ENCODE data around the gene JMJD6. TPM values are rescaled to one million over a fixed set of nuclear protein-coding genes. Genes with fewer than 3 reads are reported as not detected.
"Not testable (repeated sequence)": the region's sequence is repeated elsewhere in the genome, so short reads cannot be mapped to it uniquely, and the experiment has no call there.

Gene JMJD6
- polyA plus RNA-seq, 4 donors: 19.6 to 30.6 (median 23.7) TPM

DNA sequence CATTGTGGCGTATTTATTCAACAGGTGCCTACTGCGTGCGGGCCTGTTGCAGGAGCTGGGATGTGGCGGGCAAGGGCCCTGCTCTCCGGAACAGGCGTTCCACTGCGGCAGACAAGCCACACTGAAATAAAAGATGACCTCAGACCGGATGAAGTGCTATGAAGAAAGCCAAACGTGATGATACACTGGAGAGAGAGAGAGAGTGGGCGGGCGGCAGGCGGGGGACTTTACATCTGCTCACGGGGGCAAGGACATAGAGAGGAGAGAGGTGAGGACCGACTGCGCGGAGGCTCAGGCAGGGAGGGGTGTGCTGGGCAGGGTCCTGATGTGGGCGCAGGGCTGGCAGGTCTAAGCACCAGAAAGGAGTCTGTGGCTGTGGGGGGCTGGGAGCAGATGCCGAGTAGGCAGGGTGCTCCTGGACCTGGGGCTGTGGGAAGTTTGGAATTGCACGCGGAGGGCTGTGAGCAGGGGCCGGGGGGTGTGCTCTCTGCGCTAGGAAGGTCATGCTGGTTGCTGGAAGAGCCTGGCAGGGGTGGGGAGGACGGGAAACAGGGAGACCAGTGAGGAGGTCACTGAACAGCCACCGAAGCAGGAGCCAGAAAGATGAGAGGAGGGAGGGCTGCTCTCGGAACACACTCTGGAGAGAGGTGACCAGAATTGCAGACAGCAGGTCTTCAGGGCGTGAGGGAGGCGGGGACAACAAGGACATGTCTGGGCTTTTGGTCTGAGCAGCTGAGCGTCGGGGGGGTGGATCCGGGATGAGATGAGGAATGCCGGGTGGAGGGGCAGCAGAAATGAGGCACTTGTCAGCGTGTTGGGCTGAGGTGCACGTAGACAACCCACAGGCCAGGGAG, 25.6 kb downstream of the JMJD6 start:
- DNase-seq (ENCODE audit: low read depth in 4 of 4, low spot score in 2 of 4): no peak

DNA sequence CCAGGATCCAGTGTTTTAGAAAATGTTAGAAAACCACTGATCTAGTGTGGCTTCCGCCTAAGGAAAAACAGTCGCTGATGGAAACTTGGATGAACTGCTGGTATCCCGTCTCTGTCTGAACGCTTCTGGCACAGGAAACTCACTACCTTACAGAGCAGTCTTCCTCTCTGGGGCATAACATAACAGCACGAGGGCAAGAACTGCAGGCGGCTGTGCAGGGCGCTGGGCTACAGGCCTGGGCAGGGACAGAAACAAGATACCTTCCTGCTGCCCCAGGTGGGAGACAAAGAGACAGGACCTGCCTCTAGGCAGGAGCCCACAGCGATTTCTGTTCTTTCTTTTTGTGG, 26.2 kb downstream of the JMJD6 start:
- DNase-seq (ENCODE audit: low read depth in 4 of 4, low spot score in 2 of 4): no peak

DNA sequence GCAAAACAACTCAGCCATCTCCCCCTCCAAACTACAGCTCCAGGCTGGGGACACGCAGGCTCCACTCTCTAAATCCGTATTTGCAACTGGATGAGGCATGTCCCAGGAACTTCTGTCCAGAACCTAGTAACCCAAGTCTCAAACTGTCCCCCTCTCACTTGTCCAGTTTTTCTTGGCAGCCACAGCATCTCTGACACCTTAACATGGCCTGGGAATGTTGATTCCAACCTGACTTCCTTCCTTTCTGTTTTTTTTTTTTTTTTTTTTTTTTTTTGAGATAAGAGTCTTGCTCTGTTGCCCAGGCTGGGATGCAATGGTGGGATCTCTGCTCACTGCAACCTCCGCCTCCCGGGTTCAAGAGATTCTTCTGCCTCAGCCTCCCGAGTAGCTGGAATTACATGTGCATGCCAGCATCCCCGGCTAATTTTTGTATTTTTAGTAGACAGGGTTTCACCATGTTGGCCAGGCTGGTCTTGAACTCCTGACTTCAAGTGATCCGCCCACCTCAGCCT, 27.9 kb downstream of the JMJD6 start:
- DNase-seq (ENCODE audit: low read depth in 4 of 4, low spot score in 2 of 4): not testable (repeated sequence)

DNA sequence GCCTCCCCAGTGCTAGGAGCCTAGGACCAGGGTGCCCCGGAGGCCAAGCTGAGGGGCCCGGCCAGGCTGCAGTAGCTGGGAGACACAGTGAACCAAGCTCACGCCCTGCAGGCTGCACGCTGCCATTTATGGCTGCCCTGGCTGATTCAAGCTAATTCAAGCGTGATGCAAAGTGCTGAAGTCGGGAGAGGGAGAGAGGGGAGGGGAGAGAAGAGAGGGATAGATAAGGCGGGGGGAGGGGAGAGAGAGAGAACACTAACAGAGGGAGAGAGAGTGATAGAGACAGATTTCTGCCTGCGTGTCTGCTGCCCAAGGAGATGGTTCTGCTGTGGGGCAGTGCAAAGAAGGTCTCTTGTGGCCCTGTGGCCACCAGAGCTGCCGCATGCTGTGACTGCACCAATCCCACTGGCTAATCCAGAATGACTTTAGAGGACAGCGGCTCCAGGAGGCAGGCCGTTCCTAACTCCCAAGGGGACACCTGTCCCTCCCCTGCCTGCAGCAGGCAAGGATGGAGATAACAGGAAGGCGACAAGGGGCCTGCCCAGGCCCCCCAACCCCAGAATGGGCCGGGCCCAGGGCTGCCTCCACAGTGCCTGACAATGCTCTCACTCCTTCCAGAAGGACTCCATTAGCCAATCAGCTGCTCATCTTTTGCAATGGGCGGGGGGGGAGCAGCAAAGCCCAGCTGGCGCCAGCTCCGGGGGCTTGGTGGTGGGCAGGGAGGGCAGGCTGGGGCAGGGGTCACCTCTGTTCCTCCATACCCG, 28.5 kb downstream of the JMJD6 start:
- DNase-seq (ENCODE audit: low read depth in 4 of 4, low spot score in 2 of 4): no peak

DNA sequence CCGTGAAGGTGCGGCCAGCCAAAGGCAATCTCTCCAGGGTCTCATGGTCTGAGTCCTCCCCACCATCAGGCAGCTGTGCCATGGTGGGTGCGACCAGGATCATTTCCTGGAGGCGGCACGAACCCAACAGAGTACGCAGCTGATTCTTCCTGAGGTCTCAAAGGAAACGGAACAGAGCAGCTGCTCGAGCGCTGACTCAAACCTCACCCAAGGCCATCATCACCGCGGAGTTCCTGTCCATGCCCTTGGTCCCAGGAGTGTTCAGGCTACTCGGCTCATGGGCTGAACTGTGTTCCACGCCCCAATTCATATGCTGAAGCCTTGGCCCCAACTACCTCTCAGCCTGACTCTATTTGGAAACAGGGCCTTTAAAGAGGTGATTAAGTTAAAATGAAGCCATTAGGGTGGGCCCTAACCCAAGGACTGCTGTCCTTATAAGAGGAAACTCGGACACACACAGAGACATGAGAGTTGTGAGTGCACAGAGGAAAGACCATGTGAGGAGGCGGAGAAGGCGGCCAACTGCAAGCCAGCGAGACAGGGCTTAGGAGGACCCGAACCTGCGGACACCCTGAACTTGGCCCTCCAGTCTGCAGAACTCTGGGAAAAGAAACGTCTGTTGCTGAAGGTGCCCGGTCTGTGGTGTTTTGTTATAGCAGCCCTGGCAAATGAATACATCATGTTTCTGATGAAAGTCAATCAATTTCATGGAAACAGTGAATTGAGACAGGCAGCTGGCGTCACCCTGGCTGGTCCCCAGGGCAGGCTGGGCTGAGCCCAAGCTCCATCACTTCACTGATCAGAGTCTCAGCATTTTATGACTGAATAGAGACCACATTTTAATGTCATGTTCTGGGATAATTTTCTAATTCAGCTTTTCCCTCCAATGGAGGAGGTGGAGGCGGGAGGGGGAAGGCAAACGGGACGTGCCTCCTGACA, 29.4 kb downstream of the JMJD6 start:
- no peak for DNase-seq (ENCODE audit: low read depth in 4 of 4, low spot score in 2 of 4)

DNA sequence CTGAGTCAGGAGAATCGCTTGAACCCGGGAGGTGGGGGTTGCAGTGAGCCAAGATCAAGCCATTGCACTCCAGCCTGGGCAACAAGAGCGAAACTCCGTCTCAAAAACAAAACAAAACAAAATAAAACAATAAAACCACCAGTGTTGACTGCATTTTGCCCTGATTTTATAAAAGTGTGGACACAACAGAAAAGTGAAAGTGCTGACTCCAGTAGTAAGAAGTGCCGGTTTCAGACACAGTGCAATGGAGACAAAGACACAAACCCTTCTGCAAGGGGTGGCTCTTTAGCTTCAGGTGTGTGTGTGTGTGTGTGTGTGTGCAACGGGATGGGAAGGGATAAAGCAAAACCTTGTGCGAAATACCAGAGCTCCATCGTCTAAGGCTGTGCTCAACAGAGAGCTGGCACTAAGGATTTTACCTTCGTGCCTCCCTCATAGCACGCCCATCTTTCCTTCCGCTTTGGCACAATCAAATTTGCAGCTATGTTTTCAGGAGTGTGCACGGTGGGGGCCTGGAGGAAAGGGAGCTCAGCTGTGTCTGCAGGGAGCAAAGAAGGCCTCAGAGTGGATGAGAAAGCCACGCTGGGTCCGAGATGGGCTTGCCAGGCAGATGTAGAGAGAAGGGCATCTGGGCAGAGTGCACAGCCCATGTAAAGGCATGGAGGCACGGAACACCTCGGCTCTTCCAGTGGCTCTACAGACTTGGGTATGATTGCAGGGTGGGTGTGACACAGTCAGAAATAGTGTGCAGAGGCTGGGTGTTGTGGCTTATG, 31.2 kb downstream of the JMJD6 start:
- DNase-seq (ENCODE audit: low read depth in 4 of 4, low spot score in 2 of 4): no peak

DNA sequence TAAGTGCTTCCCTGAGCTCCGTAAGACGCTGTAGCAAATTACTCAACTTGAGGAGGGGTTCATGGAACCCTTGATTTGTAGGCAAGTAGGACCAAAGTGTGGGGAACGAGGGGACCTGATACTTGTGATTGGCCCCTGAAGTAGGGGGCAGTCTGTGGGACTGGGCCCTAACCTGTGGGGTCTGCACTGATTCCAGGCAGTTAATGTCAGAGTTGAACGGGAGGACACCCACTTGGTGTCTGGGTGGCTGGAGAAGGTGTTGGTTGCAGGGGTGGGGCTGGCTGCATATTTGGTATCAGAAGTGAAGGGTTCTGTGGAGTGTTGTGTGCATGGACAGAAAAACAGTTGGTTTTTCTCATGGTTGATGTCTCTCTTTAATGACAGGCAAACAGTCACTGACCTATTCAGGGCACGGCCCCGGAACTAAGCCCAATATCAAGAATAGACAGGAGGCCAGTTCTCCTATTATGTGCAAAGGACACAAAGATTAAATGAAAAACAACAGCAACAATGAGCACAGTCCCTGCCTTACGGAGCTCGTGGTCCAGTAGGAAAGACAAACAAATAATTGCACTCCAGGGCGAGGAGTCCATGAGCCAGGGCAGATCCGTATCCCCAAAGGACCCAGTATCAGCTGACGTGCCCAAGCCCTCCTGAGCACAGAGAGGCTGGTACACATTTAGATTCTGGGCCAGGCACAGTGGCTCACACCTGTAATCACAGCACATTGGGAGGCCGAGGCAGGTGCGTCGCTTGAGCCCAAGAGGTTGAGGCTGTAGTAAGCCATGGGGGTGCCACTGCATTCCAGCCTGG, 34.8 kb downstream of the JMJD6 start:
- DNase-seq (ENCODE audit: low read depth in 4 of 4, low spot score in 2 of 4): no peak

DNA sequence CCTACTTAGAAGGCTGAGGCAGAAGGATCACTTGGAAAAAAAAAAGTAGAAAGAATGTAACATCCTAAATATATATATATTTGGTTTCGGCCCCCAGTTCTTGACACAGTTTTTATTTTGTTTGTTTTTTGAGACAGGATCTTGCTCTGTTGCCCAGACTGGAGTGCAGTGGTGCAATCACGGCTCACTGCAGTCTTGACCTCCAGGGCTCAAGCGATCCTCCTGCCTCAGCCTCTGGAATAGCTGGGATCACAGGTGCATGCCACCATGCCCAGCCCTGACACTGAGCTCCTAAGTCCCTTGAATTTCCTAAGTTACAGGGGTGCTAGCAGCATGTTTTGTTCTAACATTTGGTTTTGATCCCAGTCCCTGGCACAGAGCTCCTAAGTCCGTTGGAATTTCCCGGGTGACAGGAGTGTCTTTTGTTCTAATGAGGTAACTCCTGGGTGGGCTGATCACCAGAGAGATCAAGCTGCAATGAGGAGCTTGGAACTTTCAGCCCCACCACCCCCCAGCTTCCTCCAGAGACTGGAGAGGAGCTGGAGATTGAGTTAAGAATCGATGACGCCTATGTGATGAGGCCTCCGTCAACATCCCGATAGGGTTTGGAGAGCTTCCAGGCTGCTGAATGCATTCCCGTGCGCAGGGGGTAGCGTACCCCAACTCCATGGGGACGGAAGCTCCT, 35.7 kb downstream of the JMJD6 start:
- no peak for DNase-seq (ENCODE audit: low read depth in 4 of 4, low spot score in 2 of 4)

DNA sequence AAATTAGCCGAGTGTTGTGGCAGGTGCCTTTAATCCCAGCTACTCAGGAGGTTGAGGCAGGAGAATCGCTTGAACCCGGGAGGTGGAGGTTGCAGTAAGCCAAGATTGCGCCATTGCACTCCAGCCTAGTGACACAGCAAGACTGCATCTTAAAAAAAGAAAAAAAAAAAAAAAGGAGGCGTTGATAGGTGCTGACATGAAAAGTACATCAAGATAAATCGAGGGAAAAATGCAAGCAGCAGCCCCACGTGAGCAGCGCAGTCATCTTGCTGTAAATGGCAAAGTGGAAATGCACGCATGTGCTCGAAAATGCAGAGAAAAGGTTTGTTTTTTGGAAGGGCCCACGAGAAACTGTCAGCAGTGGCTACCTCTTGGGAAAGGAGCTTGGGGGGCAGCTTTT, 36.5 kb downstream of the JMJD6 start:
- DNase-seq (ENCODE audit: low read depth in 4 of 4, low spot score in 2 of 4): no peak

DNA sequence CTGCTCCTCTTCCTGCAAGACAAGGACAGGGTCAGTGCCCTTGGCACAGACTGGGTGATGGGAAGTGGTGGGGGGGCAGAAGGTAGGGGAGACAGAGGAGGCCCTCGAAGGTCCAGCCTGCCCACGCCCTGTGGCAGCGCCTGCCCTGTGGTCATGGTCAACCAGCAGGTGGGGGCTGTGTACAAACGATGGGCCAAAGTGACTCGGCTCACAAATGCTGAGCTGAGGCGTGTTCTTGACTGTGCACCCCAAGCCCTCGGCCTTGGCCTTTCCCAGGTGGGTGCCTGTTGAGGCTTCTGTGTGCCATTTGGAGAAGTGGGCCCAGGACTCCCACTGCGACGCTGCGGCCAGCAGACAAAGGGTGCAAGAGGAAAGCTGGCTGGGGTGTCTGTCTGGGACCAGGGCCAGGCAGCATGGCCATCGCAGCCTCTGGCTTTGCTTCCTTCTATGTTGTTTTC, 38.2 kb downstream of the JMJD6 start:
- no peak for DNase-seq (ENCODE audit: low read depth in 4 of 4, low spot score in 2 of 4)

DNA sequence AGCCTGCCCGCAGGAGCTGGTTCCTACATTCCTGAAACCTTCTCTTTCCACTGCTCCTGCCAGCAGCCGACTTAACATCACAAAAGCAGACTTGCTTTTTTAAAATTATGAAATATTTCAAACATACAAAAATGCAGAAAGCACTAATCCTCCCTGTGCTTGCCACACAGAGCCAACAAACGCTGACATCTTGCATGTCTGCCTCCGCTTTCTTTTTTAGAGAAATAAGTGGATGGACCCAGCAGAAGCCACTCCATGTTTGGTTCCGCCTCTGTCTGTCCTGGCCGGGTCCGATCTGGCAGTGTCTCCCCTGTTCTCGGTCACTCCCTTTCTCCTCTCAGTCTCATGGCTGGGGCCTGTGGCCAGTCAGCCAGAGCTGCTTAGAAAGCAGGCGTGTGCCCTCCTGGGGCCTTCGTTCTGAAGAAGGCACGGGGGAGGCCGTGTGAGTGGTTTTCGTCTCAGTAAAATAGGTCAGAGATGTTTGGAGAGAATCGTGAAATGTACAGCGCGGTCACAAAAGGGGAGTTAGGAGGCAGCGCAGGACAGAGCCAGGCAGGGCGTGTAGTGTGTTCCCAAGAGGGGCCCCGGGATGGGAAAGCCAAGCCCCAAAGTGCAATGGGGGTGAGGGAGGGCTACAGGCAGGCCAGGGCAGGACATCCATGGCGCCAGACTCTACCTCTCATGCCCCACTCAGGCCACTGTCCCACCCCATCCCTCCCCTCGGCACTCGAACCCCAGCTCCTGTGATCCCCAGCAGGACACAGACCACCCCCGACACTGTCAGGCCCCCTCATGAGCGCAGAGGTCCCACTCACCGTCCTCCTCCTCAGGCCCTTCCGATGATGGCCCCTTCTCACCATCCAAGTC, 38.9 kb downstream of the JMJD6 start:
- DNase-seq (ENCODE audit: low read depth in 4 of 4, low spot score in 2 of 4): no peak

DNA sequence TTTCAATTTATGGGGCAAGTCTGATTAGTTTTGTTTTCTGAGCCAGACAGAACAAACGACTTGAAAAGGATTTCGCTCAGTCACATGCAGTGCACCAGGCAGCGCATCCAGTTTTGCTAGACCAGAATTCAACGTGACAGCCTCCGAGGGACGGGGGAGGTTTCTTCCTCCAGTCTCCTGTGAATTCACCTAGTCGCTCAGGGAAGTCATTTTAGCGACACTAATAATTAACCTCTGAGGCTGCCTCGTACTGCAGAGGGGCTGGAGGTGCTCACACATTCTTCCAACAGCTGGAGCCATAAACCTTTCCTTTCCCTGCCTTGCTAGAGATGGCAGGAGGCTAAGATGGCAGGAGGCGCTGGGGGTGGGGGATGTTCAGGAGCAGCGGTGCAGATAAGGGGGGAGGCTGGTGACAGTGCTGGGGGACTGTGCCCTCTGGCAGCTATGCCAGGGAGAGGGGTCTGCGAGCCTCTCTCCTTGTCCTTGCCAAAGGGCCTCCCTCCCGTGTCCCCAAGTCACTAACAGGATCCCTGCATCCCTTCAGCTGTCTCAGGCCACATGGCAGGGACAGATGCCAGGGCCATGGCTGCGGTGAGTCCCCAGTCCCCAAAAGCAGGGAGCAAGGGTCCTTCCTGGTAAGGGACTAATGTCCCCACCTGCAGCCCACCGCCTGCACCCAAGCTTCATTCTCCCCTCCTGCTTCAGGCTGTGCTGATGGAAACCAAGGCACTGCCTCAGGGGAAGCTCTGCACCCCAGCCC, 39.7 kb downstream of the JMJD6 start:
- no peak for DNase-seq (ENCODE audit: low read depth in 4 of 4, low spot score in 2 of 4)

DNA sequence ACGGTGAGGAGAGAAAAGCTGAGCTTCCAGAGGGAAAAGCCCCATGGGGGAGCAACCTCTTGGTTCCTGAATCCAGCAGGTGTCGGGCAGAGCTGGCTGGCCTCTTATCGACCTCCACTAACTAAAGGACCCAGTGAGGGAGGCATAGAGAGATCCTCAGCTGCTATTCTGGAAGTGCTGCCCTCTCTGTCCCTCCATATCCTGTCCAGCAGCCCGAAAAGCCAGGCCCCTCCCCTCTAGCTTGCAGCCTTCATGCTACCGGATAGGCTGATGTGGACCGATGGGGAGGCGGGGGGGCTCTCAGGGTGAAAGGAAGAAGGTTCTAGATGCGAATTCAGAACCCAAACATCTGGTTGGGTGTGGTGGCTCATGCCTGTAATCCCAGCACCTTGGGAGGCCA, 40.6 kb downstream of the JMJD6 start:
- DNase-seq (ENCODE audit: low read depth in 4 of 4, low spot score in 2 of 4): no peak

DNA sequence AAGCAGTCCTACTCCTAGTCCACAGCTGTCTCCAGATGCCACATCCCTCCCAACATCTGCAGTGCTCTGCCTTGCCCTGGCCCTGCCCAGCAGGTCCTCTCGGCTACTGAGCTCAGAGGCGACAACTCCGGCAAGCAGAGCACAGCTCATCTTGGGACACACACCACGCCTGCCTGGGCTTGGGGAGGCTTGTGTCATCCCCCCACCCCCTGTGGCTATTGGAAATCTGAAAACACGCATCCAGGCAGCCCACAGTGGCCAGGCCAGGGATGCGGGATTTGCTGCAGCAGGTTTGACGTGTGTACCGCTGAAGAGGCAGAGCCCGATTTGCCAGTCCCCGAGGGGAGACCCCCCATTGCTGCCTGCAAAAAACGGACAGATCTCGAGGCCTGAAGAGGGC, 41.0 kb downstream of the JMJD6 start:
- no peak for DNase-seq (ENCODE audit: low read depth in 4 of 4, low spot score in 2 of 4)

DNA sequence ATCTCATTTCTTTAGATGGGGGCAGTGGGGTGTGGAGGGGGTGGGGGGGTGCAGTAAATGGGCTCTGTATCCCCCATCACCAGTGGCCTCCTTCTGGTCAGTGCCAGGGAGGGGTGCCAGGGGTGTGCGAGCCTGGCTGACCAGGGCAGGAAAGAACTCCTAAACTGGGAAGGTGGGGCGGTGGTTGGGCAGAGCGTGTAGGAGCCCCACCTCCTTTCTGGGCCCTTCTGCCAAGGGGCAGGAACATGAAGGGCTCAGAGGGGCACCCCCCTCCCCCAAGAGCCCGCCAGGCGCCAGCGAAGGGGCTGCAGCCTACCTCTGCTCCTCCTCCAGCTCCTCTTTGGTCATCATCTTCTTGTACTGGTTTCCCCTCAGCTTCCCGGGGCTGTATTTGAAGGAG, 41.6 kb downstream of the JMJD6 start:
- DNase-seq (ENCODE audit: low read depth in 4 of 4, low spot score in 2 of 4): no peak

DNA sequence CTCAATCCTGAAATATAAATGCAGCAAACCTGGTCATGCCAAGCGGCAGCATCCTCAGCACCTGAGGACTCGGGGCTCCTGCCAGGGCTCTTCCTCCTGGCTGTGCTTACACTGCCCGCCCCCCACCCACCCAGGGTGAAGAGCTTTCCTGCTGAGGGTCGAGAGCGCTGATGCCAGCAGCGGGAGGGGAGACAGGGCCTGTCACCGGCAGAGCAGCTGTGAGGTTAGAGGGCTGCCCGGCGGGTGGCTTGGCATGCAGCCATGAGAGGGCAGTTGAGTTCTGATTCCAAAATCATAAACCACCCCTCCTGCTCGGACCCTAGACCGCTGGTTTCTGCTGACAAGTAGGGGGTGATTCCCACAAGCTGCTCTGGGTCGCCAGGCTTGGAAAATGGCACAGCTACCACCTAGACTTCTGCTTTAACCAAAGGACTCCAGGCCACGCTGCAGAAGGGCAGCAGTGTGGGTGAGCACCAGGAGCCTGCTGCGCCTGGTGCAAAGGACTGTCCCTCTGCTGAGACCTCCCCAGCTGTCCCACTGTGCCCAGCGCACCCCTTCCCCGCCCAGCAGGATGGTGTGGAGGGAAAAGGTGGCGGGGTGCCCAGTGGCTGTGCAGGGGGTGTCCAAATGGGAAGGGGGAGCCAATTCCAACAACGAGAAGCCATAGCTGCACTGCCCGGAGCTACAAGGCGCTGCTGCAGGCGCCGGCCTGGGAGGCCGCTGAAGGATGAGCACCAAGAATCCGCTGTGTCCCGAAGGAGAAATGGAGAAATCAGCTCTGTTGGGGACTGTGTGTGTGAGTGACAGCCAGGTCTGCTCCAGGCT, 42.3 kb downstream of the JMJD6 start:
- no peak for DNase-seq (ENCODE audit: low read depth in 4 of 4, low spot score in 2 of 4)
